Anterior cingulate cortex (tissue), 58 donors: ENCODE measurements around the gene RAB5B.
"Not testable (repeated sequence)": the region's sequence is repeated elsewhere in the genome, so short reads cannot be mapped to it uniquely, and the experiment has no call there.

Experiments
- DNase-seq, 58 donors: peaks; one replicate each; lab custom pipeline; 2025; lab: John Stamatoyannopoulos, UW

The RAB5B gene

DNA sequence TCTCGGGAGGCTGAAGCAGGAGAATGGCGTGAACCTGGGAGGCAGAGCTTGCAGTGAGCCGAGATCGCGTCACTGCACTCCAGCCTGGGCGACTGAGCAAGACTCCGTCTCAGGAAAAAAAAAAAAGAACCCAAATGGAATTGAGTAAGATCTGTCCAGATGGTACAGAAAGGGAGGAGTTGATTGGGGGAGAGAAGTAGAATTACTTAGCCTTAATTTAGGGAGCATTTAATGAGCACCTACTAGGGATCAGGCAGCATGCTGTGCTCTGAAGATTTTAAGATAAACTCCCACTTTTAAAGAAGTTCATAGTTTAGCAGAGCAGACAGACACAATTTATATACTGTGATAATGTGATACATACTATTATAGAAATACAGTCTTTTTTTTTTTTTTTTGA, 4.5 kb downstream of the RAB5B start:
- DNase-seq: no peak

DNA sequence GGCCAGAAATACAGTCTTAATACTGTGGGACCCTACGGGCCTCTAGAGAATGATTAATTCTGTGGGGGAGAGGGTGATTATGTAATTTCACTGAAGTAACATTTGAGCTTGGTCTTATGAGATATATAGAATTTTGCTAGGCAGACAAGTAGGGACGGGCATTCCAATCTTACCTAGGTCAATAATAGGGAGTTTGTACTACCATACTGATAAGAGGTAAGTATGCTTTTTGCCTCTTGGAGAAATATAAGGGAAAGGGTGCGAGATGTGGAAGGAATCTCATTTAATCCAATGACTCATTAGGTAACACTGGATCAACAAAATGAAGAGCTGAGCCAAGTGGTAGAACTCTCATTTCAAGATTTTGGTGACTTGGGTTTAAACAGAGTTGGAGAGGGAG, 5.2 kb downstream of the RAB5B start:
- DNase-seq: no peak

DNA sequence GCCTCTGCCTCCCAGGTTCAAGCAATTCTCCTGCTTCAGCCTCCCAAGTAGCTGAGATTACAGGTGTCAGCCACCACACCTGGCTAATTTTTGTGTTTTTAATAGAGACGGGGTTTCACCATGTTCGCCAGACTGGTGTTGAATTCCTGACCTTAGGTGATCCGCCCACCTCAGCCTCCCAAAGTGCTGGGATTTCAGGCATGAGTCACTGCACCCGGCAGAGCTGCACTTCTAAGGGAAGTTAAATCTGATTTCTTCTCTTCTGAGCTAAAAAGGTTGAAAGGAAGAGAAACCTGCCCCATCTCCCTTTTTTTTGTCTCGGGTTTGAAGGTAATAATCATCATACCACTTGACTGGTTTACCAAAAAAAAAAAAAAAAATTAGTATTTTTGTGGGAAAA, 8.0 kb downstream of the RAB5B start:
- not testable (repeated sequence) for DNase-seq

DNA sequence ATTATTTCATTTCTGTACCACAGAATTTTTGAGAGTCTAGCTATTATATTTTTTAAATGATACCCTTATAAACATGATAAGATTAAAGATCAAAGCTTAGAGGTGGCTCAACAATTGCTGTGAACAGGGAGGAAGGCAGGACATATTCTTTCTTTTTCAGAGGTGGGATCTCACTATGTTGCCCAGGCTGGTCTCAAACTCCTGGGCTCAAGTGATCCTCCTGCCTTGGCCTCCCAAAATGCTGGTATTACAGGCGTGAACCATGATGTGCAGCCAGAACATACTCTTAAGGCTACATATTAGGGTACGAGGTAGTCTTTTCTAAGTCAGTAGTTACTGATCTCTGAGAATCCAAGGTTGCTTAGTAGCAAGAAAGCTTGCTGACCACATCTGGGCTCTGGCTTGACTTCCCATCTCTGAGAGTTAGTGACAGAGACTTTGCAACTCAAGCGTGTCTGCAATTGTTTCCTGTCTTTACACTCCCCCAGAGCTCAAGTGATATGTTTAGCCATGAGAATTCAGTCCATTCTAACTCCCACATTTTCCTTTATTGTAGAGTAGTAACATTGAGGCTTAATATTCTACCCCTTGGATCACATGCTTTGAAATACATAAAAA, 8.6 kb downstream of the RAB5B start:
- no peak for DNase-seq

DNA sequence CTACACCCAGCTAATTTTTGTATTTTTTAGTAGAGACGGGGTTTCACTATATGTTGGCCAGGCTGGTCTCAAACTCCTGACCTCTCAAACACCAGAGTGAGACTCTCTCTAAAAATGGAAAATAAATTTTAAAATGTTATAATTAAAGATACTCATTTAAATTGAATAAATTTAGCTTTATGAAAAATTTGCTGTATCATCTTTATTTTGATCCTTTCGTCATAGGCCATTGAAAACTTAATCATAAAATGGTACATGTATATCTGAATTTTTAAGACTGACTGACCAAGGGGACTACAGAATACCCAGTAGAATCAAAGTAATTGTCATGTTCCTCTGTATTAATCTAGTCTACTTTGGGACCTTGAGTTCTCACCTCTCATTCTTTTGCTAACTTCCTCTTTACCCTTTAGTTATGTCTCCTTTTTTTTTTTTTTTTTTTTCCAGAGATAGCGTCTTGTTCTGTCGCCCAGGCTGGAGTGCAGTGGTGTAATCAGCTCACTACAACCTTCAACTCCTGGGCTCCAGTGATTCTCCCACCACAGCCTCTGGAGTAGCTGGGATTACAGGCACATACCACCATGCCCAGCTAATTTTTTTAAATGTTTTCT, 9.5 kb downstream of the RAB5B start:
- DNase-seq: no peak

DNA sequence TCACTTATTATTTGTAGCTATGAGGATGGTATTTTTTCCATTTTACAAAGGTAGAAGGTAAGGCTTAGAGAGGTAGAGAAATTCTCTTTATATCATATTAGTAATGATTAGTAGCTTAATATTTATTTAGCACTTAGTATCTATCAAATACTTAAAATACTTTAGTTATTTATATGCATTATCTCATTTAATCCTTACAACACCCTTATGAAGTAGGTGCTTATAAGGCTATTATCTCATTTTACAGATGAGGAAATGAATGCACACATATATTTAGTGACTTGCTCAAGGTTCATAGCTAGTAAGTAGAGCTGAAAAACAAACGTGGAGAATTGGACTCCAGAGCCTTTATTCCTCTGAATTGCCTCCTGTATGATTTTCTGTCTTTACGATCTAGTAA, 11.0 kb downstream of the RAB5B start:
- DNase-seq: no peak

DNA sequence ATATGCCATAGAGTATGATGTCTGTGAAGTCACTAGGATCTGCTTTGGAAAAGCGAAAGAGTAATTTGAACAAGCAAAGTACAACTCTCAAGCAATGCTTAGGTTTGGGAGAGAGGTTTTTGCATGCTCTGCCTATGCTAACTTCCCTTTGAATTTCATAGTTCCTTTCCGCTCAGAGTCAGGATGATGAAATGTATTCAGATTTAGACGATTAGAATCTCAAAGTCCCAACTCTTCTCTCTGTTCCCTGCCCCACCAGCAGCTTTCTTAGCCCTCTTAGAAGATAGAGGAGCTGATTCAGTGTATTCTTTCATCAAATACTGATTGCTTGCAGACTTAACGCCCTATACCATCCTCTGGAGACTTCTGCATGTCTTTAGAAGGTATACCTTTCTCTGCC, 11.5 kb downstream of the RAB5B start:
- no peak for DNase-seq

DNA sequence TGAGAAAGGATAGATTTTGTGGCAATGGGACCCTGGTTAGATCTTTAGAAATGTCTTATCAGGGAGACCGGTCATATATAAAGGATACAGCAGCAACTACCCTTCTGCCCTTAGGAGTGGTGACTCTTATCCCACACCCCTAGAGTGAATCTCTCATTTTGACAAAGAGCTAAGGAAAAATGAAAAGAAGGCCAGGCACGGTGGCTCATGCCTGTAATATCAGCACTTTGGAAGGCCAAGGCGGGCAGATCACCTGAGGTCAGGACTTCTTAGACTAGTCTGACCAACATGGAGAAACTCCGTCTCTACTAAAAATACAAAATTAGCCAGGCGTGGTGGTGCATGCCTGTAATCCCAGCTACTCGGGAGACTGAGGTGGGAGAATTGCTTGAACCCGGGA, 12.1 kb downstream of the RAB5B start:
- not testable (repeated sequence) for DNase-seq

DNA sequence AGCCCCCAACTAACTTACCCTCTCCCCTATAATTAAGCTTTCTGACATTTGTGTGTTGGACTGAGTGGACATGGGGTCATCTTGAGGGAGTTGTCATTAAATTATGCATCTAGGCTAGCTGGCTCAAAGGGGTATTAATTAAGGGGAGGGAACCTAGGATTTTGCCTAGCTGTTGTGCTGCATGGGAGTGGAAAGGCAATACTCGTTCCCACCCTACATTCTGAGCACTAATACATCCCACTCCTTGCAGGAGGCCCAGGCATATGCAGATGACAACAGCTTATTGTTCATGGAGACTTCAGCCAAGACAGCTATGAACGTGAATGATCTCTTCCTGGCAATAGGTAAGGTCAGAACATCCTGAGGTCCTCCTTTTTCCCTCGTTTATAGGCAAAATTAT, 17.2 kb downstream of the RAB5B start:
- DNase-seq: no peak

DNA sequence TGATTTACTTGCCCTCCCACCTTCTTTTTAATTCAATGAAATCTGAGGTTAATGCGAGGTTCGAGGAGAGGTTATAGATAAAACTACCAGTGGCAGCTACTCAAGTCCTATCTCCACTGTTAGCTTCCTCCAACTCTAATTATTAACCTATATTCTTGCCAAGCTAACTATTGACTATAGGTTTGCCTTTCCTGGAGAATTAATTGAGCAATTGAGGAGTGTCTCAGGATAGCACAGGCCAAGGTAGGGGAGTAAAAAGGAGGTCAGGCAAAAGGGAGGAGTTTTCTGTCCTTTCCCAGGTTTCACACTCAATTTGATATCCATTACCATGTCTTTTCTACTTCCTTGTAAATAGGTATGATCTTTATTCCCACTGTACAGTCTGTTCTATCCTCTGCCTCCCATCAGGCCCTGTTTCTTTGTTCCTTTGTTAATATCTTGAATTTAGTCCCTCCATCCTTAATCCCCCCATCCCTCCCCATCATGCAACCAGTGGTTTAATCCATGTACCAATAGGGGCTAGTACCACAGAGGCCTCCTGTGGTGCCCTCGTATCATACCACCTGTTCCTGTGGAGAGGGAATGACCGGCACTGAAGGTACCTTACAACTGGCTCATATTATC, 19.5 kb downstream of the RAB5B start:
- no peak for DNase-seq

DNA sequence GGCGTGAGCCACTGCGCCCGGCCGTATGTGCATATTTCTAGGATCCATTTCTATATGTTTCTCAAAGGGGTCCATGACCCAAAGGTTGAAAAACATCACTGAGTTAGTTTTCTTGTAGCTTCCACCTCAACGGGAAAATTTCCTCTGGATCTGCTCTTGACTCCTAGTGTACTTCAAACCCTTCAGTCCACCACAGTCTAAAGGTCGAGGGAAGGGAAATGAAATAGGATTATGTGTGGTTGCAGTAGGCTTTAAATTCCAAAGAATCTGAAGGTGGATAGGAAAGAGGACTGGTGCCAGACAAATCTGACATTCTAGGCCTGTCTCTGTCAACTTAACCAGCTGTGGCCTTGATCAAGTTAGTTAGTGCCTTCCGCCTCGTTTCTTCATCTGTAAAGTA, 21.5 kb downstream of the RAB5B start:
- no peak for DNase-seq

DNA sequence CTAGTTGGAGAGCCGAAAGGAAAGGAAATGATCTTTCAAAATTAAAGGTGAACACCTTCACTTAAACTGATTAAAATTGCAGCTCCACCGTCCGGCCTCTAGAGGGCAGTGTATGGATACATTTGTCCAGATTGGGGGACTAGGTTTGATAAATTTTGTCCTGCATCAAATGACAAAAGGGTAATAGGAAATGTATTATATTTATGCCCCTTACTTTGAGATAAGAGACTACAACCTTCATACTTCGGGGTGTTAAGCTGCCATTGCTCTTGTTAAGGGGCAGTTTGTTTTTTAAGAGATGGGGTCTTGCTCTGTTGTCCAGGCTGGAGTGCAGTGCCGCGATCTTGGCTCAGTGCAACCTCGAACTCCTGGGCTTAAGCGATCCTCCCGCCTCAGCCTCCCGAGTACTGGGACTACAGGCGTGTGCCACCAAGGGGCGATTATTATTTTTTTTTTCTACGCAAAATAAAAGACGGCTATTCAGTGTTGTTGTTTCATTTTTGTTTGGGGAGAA, 22.4 kb downstream of the RAB5B start:
- peak in 40 of 58 donors; percentile 2 to 69 (median 14) for DNase-seq

DNA sequence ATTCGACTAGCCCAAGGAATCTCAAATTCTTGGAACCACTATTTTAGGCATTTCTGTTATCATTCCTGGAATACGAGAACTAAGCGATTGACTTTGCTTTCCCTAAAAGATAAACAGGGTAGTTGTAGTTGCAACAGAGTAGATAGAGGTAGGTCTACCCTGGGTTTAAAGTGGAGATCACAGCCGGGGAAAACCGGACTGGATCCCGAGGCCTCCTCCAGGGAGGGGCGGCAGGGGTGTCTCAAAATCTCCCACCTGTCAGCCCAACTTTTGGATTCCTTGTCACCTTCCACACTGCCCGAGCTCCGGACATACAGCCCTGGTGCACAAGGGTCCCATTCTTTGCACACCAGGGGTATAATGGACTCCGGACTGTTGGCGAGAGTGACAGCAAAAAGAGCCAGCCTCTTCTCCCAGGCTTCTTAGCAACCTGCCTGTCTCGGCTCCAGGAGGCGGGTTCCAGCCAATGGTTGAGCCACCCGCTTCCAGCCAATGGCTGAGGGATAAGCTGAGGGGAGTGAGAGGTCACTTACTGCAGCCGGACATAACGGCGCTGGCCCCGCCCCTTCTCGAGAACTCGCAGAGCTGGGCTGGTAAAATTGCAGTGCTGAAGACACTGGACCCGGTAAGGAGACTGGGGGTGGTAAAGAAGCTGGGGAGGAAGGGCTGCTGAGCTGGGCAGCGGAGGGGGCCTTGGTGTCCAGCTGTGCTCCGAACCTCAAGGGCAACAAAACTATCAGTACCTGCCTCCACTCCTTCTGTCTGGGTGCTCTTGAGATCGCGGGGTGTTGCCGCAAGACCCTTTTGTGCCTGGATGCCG, 23.0 kb downstream of the RAB5B start, which contains the start of gene SUOX:
Gene SUOX (plus strand): TSS at position 562 of the 820 bp plus-strand sequence. CDS start 4,946 bp downstream, outside the sequence.
- peak; percentile 48 to 99 (median 95) for DNase-seq

DNA sequence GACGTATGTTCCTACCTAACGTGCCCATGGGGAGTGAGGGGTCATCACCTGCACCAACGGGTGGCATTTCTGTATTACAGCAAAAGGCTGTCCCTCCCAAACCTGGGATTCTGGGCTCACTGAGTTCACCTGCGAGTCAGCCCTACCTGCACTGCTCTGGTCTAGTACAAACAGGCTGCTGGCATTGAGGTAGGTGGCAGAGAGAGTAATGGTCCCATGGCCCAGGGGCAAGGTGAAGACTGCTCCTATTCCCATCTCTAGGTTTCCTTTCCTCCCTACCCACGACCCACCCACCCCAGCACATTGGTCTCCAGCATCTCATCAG, 23.6 kb downstream of the RAB5B start:
- peak in 3 of 58 donors; percentile 28 to 54 (median 50) for DNase-seq

DNA sequence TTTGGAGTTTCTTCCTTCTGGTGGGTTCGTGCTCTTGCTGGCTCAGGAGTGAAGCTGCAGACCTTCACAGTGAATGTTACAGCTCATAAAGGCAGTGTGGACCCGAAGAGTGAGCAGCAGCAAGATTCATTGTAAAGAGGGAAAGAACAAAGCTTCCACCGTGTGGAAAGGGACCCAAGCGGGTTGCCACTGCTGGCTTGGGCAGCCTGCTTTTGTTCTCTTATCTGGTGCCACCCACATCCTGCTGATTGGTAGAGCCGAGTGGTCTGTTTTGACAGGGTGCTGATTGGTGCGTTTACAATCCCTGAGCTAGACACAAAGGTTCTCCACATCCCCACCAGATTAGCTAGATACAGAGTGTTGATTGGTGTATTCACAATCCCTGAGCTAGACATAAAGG, 25.6 kb downstream of the RAB5B start:
- not testable (repeated sequence) for DNase-seq

DNA sequence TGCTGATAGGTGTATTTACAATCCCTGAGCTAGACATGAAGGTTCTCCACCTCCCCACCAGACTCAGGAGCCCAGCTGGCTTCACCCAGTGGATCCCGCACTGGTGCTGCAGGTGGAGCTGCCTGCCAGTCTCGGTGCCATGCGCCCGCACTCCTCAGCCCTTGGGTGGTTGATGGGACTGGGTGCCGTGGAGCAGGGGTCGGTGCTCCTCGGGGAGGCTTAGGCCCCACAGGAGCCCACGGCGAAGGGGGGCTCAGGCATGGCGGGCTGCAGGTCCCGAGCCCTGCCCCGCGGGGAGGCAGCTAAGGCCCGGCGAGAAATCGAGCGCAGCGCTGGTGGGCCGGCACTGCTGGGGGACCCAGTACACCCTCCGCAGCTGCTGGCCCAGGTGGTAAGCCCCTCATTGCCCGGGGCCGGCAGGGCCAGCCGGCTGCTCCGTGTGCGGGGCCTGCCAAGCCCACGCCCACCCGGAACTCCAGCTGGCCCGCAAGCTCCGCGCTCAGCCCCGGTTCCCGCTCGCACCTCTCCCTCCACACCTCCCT, 26.2 kb downstream of the RAB5B start:
- not testable (repeated sequence) for DNase-seq

DNA sequence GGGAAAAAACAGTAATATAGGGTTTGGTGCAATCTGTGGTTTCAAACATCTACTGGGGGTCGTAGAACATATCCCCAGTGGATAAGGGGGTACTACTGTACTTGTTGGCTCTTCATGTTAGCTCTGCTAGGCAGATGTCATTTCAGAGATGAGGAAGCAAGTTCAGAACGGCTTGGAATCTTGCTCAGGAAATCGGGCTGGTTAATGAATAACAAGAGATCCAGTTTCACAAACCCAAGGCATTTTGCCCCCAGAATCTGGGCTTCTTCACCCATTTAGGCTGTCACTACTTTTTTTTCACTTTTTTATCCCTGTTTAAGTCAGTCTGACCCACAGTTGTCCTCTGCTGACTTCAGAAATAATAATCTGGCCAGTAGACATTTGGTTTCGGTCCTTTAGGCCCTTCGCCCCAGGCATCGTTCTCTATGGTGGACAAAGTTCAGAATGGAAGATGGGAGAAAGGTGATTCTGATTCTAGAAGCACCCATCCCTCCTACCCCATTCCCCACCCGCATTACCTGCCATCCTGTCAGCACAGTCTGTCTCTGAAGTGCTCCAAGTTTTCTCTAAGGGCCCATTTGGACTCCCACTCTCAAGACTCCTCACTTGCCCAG, 27.7 kb downstream of the RAB5B start:
- no peak for DNase-seq

DNA sequence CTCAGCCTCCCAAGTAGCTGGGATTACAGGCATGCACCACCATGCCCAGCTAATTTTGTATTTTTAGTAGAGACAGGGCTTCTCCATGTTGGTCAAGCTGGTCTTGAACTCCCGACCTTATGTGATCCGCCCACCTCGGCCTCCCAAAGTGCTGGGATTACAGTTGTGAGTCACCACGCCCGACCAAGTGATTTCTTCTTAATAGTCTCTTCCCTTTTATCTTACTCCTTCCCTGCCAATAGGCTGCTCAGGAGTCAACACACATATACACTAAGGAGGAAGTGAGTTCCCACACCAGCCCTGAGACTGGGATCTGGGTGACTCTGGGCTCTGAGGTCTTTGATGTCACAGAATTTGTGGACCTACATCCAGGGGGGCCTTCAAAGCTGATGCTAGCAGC, 29.5 kb downstream of the RAB5B start:
- DNase-seq: not testable (repeated sequence)

DNA sequence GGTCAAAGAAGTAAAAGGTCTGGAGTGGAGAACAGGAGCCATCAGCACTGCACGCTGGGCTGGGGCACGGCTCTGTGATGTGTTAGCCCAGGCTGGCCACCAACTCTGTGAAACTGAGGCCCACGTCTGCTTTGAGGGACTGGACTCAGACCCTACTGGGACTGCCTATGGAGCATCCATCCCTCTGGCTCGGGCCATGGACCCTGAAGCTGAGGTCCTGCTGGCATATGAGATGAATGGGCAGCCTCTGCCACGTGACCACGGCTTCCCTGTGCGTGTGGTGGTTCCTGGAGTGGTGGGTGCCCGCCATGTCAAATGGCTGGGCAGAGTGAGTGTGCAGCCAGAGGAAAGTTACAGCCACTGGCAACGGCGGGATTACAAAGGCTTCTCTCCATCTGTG, 30.3 kb downstream of the RAB5B start:
- DNase-seq: no peak
